NCI-H345 (cell line): ENCODE results near the gene LEAP2.

Experiments used
- DNase-seq: peaks from one replicate; lab custom pipeline; 2025; lab: John Stamatoyannopoulos, UW

LEAP2 gene

DNA sequence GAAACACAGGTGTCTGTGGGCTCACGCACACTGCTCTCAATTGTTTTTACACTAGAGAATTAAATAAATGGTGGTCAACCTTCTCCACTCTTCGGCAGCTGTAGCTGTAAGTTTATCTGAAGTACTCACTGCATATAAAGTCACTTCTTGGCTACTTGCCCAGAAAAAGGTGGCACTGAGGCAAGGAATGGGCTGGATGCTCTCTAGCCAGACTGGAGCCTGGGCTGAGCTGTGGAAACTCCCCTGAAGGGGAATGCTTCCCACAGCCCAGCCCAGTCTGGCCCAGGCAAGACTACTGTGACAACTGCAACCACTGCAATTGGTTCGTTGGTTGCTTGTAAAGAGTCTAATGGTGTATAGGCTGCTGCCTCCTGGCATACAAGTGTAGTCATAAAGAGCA lies 4.5 kb downstream of the LEAP2 start:
- peak; percentile 53 for DNase-seq

DNA sequence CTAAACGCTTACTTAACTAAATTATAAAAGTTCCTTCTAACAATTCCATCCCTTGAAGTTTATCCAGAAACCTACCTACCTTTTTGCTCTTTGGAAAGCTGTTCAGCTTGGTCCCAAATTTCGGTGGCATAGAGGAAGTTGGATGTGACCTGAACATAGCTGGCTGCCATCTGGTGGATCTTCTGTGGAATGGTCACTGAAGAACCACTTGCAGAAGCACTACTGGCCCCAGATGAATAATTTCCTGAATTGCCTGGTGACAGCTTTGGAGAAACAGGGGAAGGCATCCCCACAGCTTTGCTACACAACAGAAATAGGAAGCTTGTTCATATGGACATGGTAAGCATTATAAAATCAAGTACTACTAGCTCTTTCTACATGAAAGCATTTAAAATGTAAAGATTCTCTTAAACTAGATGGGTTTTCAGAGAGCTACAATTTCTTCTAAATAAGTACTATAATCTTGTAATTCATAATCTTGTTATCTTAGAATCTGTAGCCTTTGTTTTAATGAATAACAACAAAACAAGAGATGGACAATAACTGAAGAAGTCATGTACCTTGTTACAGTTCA lies 9.9 kb downstream of the LEAP2 start:
- DNase-seq: peak; percentile 41

- DNase-seq: no peak
These were observed 11.1 kb downstream of the LEAP2 start for GRCh38 chr5:132884548-132884947.

GRCh38 chr5:132886064-132886823 lies 12.8 kb downstream of the LEAP2 start:
- no peak for DNase-seq

- no peak for DNase-seq
These were observed 13.8 kb downstream of the LEAP2 start for GRCh38 chr5:132887283-132887682.

- DNase-seq: no peak
These were observed 16.0 kb downstream of the LEAP2 start for GRCh38 chr5:132889501-132889900.

DNA sequence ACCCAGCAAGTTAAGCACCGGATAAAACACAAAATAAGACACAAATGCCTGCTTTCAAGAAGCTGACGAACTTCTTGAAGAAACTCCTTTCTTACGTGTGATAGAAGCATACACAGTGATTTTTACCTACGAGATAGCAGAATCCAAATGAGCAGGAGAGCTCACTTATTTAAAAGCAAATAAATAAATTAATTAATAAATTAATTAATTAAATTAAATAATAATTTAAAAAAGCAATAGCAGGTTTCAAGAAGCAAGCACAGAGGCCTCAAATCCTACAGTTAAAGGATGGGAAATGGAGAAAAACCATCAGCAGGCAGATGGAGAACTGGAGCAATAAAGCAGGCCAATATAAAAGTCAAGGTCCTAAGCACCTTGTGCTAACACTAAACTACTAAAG lies 17.3 kb downstream of the LEAP2 start:
- DNase-seq: no peak

- no peak for DNase-seq
These were observed 22.3 kb downstream of the LEAP2 start for GRCh38 chr5:132895719-132896305.

DNA sequence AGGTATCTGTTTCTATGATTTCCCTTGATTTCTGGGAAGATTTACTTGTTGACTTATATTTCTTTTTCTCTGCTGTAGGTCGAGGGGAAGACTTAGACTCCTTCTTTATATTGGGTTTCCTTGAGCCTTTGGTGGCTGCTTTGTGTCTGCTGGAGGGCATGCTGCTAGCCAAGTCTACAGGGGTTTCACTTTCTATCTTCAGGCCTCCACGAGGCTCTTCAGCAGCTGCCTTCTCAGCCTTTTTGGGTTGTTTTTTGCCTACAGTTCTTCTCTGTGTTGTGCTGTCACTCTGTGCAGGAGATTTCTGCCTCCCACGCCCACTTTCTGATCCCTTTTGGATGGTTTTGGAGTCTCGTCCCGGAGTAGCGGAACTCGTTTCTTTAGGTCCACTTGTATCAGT lies 23.2 kb downstream of the LEAP2 start:
- no peak for DNase-seq

DNA sequence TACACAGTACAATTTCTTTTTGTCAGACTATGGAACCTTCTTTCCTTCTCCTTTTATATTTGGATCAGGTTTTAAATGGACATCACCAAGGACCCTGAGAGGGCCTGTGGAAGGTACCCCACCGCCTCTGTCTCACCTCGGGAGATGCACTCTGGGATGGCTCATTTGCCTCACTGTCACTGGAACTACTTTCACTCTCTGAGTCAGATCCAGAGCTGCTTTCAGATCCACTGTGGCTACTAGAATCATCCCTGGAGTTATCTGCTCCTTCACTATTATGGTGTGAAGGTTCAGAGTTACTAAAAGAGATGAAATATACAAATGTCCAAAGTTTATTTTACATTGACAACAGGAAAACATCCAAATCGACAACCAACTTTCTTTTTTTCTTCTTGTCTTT lies 24.6 kb downstream of the LEAP2 start:
- no peak for DNase-seq

DNA sequence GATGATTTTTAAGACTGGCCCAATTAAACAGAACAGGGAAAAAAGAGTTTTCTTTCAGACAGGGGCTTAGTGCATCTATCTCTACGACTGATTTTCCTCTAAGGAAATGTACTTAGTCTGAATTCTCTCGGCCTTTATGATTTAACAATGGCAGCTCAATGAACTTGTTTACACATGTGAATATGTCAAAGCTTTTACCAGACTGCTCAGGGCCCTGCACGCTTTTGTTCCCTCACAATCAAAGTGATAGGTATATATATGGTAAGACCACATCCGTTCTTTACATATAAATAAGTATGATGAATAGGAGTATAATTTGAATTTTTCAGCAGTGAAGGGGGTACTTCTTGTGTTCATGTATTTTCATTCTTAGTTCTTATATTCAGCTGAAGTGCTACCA lies 27.6 kb downstream of the LEAP2 start:
- DNase-seq: no peak

DNA sequence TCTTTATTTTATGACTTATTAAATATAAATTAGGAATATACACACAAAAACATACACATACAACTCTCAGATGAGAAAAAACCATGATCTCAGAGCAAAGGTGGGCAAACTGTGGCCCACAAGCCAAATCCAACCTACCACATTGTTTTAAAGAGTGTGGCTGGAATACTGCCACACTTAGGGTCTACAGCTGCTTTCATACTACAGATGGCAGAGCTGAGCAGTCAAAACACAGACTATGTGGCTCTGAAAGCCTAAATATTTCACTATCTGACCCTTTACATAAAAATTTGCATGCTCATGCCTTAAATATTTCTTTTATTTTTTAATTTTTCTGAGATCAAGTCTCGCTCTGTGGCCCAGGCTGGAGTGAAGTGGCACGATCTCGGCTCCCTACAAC lies 28.3 kb downstream of the LEAP2 start:
- no peak for DNase-seq

DNA sequence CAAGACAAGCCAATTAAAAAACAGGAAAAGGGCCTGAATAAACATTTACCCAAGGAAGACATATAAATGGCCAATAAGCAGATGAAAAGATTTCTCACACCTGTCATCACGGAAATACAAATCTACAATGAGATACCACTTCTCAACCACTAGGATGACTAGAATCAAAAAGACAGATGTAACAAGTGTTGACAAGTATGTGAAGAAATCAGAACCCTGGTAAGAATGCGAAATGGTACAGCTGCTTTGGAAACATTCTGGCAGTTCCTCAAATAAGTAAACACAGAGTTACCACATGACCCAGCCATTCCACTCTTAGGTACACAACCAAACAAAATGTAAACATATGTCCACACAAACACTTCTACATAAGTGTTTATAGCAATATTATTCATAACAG lies 32.5 kb downstream of the LEAP2 start:
- peak; percentile 1 for DNase-seq

- no peak for DNase-seq
These were observed 33.7 kb downstream of the LEAP2 start for GRCh38 chr5:132907161-132907560.

GRCh38 chr5:132909702-132910101 lies 36.2 kb downstream of the LEAP2 start:
- DNase-seq: no peak

DNA sequence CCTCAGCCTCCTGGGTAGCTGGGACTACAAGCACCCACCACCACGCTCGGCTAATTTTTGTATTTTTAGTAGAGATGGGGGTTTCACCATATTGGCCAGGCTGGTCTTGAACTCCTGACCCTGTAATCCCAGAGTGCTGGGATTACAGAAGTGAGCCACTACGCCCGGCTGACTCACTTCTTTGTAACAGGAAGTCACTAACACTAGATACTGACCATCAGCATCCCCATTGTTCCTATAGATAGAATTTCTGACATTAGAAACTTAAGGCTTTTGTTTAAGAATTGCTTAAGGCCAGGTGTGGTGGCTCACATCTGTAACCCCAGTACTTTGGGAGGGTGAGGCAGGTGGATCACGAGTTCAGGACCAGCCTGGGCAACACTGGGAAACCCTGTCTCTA lies 42.2 kb downstream of the LEAP2 start:
- DNase-seq: no peak

- DNase-seq: no peak
These were observed 42.6 kb downstream of the LEAP2 start for GRCh38 chr5:132916086-132916485.
